ENCODE results near the gene ZNF764.

Gene ZNF764

GRCh38 chr16:30515275-30515674, 42.9 kb downstream of the ZNF764 start:
- TF ChIP-seq CTCF (IDR thresholded peaks at IDR 0.05; ENCODE audit: borderline replicate concordance, extremely low read depth, low read length, poor library complexity, severe bottlenecking) (no peak), EZH2 (IDR thresholded peaks at IDR 0.05; ENCODE audit: borderline replicate concordance, low read depth, low read length, severe bottlenecking) (no peak)
- H3K36me3 ChIP-seq (ENCODE audit: insufficient read depth, low read length), result peaks cover 12% of the 10 kb centered on the region
- no peak overlapping the region for H3K27ac ChIP-seq (ENCODE audit: low read length)
- DNase-seq, result no peak
- no peaks in the 10 kb centered on the region for H3K27me3 ChIP-seq (ENCODE audit: insufficient read depth, low read length, poor library complexity)
- no peak for ATAC-seq (ENCODE audit: insufficient read depth, low read depth)
- H3K4me3 ChIP-seq (ENCODE audit: low read depth in 1 of 2, low read length in 2 of 2), result no peak overlapping the region
- H3K9ac ChIP-seq (ENCODE audit: low read depth, low read length), result no peak overlapping the region
- no peak overlapping the region for H2AFZ ChIP-seq (ENCODE audit: low read depth, low read length)
- H3K4me1 ChIP-seq (ENCODE audit: insufficient read depth, low read length), result no peaks in the 10 kb centered on the region
- H3K4me2 ChIP-seq (ENCODE audit: insufficient read depth, low read length), result no peak overlapping the region
- H4K20me1 ChIP-seq (ENCODE audit: insufficient read depth, low read length), result no peaks in the 10 kb centered on the region
- H3K79me2 ChIP-seq (ENCODE audit: insufficient read depth, low read length), result no peaks in the 10 kb centered on the region
- H3K9me3 ChIP-seq (ENCODE audit: insufficient read depth, low read length, severe bottlenecking), result no peaks in the 10 kb centered on the region

GRCh38 chr16:30511509-30511908, 46.7 kb downstream of the ZNF764 start:
- H3K4me1 ChIP-seq (ENCODE audit: insufficient read depth, low read length), result no peaks in the 10 kb centered on the region
- H3K9me3 ChIP-seq (ENCODE audit: insufficient read depth, low read length, severe bottlenecking), result no peaks in the 10 kb centered on the region
- no peak for DNase-seq
- H3K79me2 ChIP-seq (ENCODE audit: insufficient read depth, low read length), result no peaks in the 10 kb centered on the region
- no peak for ATAC-seq (ENCODE audit: insufficient read depth, low read depth)
- no peak overlapping the region for H3K27ac ChIP-seq (ENCODE audit: low read length)
- H2AFZ ChIP-seq (ENCODE audit: low read depth, low read length), result no peak overlapping the region
- TF ChIP-seq CTCF (IDR thresholded peaks at IDR 0.05; ENCODE audit: borderline replicate concordance, extremely low read depth, low read length, poor library complexity, severe bottlenecking), result no peak
- no peak for TF ChIP-seq EZH2 (IDR thresholded peaks at IDR 0.05; ENCODE audit: borderline replicate concordance, low read depth, low read length, severe bottlenecking)
- H3K27me3 ChIP-seq (ENCODE audit: insufficient read depth, low read length, poor library complexity), result no peaks in the 10 kb centered on the region
- H3K9ac ChIP-seq (ENCODE audit: low read depth, low read length), result no peak overlapping the region
- H3K36me3 ChIP-seq (ENCODE audit: insufficient read depth, low read length), result peaks cover 12% of the 10 kb centered on the region
- H4K20me1 ChIP-seq (ENCODE audit: insufficient read depth, low read length), result no peaks in the 10 kb centered on the region
- no peak overlapping the region for H3K4me2 ChIP-seq (ENCODE audit: insufficient read depth, low read length)
- H3K4me3 ChIP-seq (ENCODE audit: low read depth in 1 of 2, low read length in 2 of 2), result no peak overlapping the region

- no peak for DNase-seq
- no peaks in the 10 kb centered on the region for H3K9me3 ChIP-seq (ENCODE audit: insufficient read depth, low read length, severe bottlenecking)
- H3K27me3 ChIP-seq (ENCODE audit: insufficient read depth, low read length, poor library complexity), result no peaks in the 10 kb centered on the region
- H3K4me1 ChIP-seq (ENCODE audit: insufficient read depth, low read length), result no peaks in the 10 kb centered on the region
- ATAC-seq (ENCODE audit: insufficient read depth, low read depth), result no peak
- no peak overlapping the region for H2AFZ ChIP-seq (ENCODE audit: low read depth, low read length)
- no peak overlapping the region for H3K9ac ChIP-seq (ENCODE audit: low read depth, low read length)
- H3K27ac ChIP-seq (ENCODE audit: low read length), result no peak overlapping the region
- H3K4me2 ChIP-seq (ENCODE audit: insufficient read depth, low read length), result no peak overlapping the region
- peaks cover 10% of the 10 kb centered on the region for H3K36me3 ChIP-seq (ENCODE audit: insufficient read depth, low read length)
- H3K79me2 ChIP-seq (ENCODE audit: insufficient read depth, low read length), result no peaks in the 10 kb centered on the region
- no peaks in the 10 kb centered on the region for H4K20me1 ChIP-seq (ENCODE audit: insufficient read depth, low read length)
- no peak overlapping the region for H3K4me3 ChIP-seq (ENCODE audit: low read depth in 1 of 2, low read length in 2 of 2)
- TF ChIP-seq EZH2 (IDR thresholded peaks at IDR 0.05; ENCODE audit: borderline replicate concordance, low read depth, low read length, severe bottlenecking) (no peak), CTCF (IDR thresholded peaks at IDR 0.05; ENCODE audit: borderline replicate concordance, extremely low read depth, low read length, poor library complexity, severe bottlenecking) (no peak)
These were observed 47.7 kb downstream of the ZNF764 start for GRCh38 chr16:30510376-30510938.

Data from DND-41 (cell line).